ENCODE data around the gene AKR7A2. TPM values are rescaled to one million over a fixed set of nuclear protein-coding genes. Genes with fewer than 3 reads are reported as not detected.

The AKR7A2 gene
- total RNA-seq, 4 donors from 2014 or later, result 64.5 to 91.0 (median 80.7) TPM

DNA sequence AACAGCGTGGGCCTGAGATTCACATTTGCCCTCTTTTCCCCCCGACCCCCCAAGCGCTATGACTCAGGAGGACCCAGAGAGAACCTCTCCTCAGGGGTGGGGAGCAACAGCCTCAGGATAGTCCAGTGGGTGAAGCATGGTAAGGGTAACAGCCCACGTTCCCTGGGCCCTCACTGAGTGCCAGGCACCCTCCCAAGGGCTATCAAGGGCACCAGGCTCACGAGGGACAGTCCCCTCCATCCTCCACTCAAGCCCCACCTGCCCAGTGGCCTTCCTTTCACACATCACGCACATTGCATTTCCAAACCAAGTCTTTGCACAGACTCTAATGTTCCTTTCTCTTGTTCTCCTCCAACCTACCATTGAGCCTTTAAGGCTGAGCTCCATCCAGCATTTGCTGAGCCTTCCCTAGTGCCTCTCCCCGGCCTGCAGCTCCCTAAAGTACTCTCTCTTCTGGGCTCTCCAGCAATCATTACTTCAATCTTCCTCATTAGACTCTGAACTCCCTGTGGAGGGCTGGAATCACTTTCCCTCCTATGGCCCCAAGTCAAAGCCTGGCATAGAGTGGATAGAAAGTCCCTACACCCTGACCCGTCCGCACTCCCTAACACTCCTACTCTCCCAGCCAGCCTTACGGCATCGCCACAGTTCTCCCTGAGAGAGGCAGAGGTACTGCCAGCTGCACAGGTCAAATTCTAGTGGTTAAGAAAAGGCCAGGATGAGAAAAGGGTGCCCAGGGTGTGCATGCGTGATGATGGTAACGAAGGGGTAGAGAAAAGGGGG is 1.0 kb downstream of the AKR7A2 start:
- TF ChIP-seq, protein P1, sequence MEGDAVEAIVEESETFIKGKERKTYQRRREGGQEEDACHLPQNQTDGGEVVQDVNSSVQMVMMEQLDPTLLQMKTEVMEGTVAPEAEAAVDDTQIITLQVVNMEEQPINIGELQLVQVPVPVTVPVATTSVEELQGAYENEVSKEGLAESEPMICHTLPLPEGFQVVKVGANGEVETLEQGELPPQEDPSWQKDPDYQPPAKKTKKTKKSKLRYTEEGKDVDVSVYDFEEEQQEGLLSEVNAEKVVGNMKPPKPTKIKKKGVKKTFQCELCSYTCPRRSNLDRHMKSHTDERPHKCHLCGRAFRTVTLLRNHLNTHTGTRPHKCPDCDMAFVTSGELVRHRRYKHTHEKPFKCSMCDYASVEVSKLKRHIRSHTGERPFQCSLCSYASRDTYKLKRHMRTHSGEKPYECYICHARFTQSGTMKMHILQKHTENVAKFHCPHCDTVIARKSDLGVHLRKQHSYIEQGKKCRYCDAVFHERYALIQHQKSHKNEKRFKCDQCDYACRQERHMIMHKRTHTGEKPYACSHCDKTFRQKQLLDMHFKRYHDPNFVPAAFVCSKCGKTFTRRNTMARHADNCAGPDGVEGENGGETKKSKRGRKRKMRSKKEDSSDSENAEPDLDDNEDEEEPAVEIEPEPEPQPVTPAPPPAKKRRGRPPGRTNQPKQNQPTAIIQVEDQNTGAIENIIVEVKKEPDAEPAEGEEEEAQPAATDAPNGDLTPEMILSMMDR (IDR thresholded peaks at IDR 0.05), result no peak
- TF ChIP-seq EP300 (IDR thresholded peaks at IDR 0.05) (no peak), POLR2A (IDR thresholded peaks at IDR 0.05) (no peak)
- Histone ChIP-seq H3K9me3 (no peaks in the 10 kb centered on the region), H3K27me3 (no peaks in the 10 kb centered on the region), H3K27ac (peak overlapping the region; percentile 47 to 92 (median 84)), H3K4me3 (peak overlapping the region; percentile 62 to 88 (median 76)), H3K36me3 (peaks cover 3 to 40% (median 9%) of the 10 kb centered on the region in 3 donors), H3K4me1 (peaks cover 0 to 53% (median 20%) of the 10 kb centered on the region in 4 donors)
- DNase-seq (ENCODE audit: low spot score in 2 of 2), result no peak
- 33 to 40% methylated on average over 13 of the region's 13 CpGs for WGBS, 2 donors

DNA sequence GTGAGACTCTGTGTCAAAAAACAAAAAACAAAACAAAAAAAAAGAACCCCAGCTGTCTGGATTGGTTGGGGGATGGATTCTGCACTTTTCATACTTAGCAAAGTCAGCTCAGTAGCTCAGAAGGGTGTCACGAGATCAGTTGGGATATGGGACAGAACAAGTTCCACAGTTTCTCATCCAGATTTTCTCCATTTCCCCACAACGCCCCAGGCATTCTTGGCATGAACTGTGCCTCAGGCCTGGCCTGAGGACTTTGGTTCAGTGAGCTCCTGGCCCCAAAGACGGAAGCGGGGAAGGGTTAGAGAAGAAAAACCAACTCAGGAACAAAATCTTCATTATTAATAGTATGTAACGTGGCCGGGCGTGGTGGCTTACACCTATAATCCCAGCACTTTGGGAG is 1.9 kb downstream of the AKR7A2 start:
- Histone ChIP-seq H3K27me3 (no peaks in the 10 kb centered on the region), H3K4me3 (no peak overlapping the region), H3K36me3 (peaks cover 3 to 42% (median 9%) of the 10 kb centered on the region in 3 donors), H3K9me3 (no peaks in the 10 kb centered on the region), H3K27ac (no peak overlapping the region), H3K4me1 (peaks cover 0 to 44% (median 20%) of the 10 kb centered on the region in 4 donors)
- DNase-seq (ENCODE audit: low spot score in 2 of 2), result no peak
- 83 to 85% methylated on average over 7 of the region's 7 CpGs for WGBS, 2 donors
- TF ChIP-seq, protein P1 (IDR thresholded peaks at IDR 0.05), result no peak
- TF ChIP-seq POLR2A (IDR thresholded peaks at IDR 0.05) (no peak), EP300 (IDR thresholded peaks at IDR 0.05) (no peak)

DNA sequence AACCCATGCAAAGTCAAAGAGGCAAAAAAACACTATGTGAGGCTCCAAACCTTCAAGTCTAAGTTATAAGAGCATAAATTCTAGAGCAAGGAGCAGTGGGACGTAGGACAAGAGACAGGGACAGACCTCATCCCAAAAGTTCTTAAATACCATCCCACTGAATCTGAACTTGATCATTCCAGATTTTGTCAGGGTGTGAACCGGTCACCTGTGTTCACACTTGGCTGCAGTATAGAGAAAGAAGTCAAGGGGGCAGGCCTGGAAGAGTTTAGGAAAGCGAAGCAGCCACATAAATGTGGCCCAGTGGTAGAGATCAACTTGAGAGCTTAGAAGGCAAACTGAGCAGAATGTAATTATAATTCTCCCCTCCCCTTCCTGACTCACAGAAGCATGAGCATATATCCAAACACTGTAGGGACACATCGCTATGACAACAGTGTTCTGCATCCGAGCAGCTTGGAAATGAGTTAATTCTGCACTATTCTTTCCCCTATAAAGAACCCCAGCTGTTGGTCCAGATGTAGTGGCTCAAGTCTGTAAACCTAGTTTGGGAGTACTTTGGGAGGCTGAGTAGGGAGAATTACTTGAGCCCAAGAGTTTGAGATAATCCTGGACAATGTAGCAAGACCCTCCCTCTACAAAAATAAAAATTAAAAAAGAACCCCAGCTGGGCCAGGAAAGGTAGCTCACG is 2.7 kb downstream of the AKR7A2 start:
- Histone ChIP-seq H3K27me3 (no peaks in the 10 kb centered on the region), H3K4me3 (no peak overlapping the region), H3K4me1 (peaks cover 0 to 37% (median 20%) of the 10 kb centered on the region in 4 donors), H3K36me3 (peaks cover 3 to 45% (median 9%) of the 10 kb centered on the region in 3 donors), H3K27ac (no peak overlapping the region), H3K9me3 (no peaks in the 10 kb centered on the region)
- no peak for DNase-seq (ENCODE audit: low spot score in 2 of 2)
- 80% methylated on average over 6 of the region's 6 CpGs for WGBS, 2 donors
- TF ChIP-seq EP300 (IDR thresholded peaks at IDR 0.05), result no peak
- no peak for TF ChIP-seq POLR2A (IDR thresholded peaks at IDR 0.05)
- TF ChIP-seq, protein P1 (IDR thresholded peaks at IDR 0.05), result no peak

DNA sequence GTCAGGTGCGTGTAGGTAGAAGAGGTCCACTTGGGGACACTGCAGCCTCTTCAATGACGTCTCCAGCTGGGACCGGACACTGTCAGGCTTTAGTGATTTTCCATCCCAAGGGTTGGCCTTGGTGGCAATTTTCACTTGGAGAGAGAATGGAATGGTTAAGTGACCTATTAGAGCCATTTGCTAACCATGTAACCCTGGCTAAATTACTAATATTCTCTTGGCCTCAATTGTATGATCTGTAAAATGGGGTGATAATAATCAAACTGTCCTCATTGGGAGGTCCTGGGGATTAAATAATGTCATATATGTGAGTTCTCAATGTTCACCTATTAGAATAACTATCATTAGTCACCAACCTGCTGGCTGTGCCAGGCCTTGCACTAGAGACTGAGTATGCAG is 3.4 kb downstream of the AKR7A2 start:
- DNase-seq (ENCODE audit: low spot score in 2 of 2), result no peak
- TF ChIP-seq EP300 (IDR thresholded peaks at IDR 0.05) (no peak), POLR2A (IDR thresholded peaks at IDR 0.05) (no peak)
- TF ChIP-seq, protein P1 (IDR thresholded peaks at IDR 0.05), result no peak
- H3K4me3 ChIP-seq, result no peak overlapping the region
- peaks cover 0 to 29% (median 17%) of the 10 kb centered on the region in 4 donors for H3K4me1 ChIP-seq
- H3K27me3 ChIP-seq, result no peaks in the 10 kb centered on the region
- peaks cover 6 to 50% (median 9%) of the 10 kb centered on the region in 3 donors for H3K36me3 ChIP-seq
- no peaks in the 10 kb centered on the region for H3K9me3 ChIP-seq
- 94 to 97% methylated on average over 3 of the region's 3 CpGs for WGBS, 2 donors
- peak overlapping the region in 1 of 4 donors; percentile 22 for H3K27ac ChIP-seq

All from tibial nerve (tissue), 4 donors.